Keratinocyte (primary cell): ENCODE results near the gene FNDC11. TPM values are rescaled to one million over a fixed set of nuclear protein-coding genes. Genes with fewer than 3 reads are reported as not detected.

Experiments used
- DNase-seq: peaks from one replicate; pipeline ENCODE4 v3.0.0-alpha.2; 2011; ENCODE audit warnings: low read depth, missing footprints, low spot score
- FAIRE-seq: peaks from 2 replicates; lab custom pipeline; 2011; peaks lifted over from hg19 to GRCh38; lab: Jason Lieb, UNC
- H2AFZ ChIP-seq: 2 replicates; pipeline ENCODE4 v1.6.0; 2012; ENCODE audit warnings: low read length, control low read depth, inconsistent platforms; ENCODE audit not compliant: control insufficient read depth
- H3K27ac ChIP-seq: 2 replicates; pipeline ENCODE4 v1.5.1; 2011; ENCODE audit warnings: low read length; ENCODE audit not compliant: control insufficient read depth, insufficient read depth
- H3K27me3 ChIP-seq: 3 replicates; pipeline ENCODE4 v1.6.0; 2011; ENCODE audit warnings: low read length; ENCODE audit not compliant: control insufficient read depth, insufficient read depth; ENCODE audit errors: extremely low read depth
- H3K36me3 ChIP-seq, 2 experiments: 2 replicates in 1 of 2; 3 replicates in 1 of 2; pipeline ENCODE4 v1.5.1; 2011; ENCODE audit warnings: low read length in 2 of 2, mild to moderate bottlenecking in 1 of 2; ENCODE audit not compliant: control insufficient read depth in 2 of 2, insufficient read depth in 2 of 2; ENCODE audit errors: extremely low read depth in 1 of 2
- H3K4me1 ChIP-seq: 3 replicates; pipeline ENCODE4 v1.5.1; 2011; ENCODE audit warnings: low read length; ENCODE audit not compliant: control insufficient read depth, insufficient read depth; ENCODE audit errors: extremely low read depth
- H3K4me2 ChIP-seq: 3 replicates; pipeline ENCODE4 v1.6.0; 2011; ENCODE audit warnings: low read depth, low read length; ENCODE audit not compliant: control insufficient read depth, insufficient read depth; ENCODE audit errors: extremely low read depth
- H3K4me3 ChIP-seq, 3 experiments: fragments of 200-600 bp in 1 of 3; sonication (generic) in 1 of 3; 2 replicates in 2 of 3; 3 replicates in 1 of 3; pipeline ENCODE4 v1.5.1; 2011 to 2016; ENCODE audit warnings: low read length in 3 of 3, mild to moderate bottlenecking in 3 of 3, control low read depth in 2 of 3, inconsistent platforms in 1 of 3, low read depth in 1 of 3, mixed read lengths in 1 of 3, mixed run types in 1 of 3, moderate library complexity in 1 of 3; ENCODE audit not compliant: control insufficient read depth in 2 of 3, insufficient read depth in 2 of 3; ENCODE audit errors: extremely low read depth in 1 of 3
- H3K79me2 ChIP-seq: 2 replicates; pipeline ENCODE4 v1.6.0; 2012; ENCODE audit warnings: low read length; ENCODE audit not compliant: control insufficient read depth, insufficient read depth
- H3K9ac ChIP-seq: 3 replicates; pipeline ENCODE4 v1.6.0; 2011; ENCODE audit warnings: low read length; ENCODE audit not compliant: control insufficient read depth, insufficient read depth; ENCODE audit errors: extremely low read depth
- H3K9me1 ChIP-seq: 3 replicates; pipeline ENCODE4 v1.6.0; 2011; ENCODE audit warnings: low read length; ENCODE audit not compliant: control insufficient read depth, insufficient read depth; ENCODE audit errors: extremely low read depth
- H3K9me3 ChIP-seq: 2 replicates; pipeline ENCODE4 v1.5.1; 2012; ENCODE audit warnings: low read depth, low read length; ENCODE audit not compliant: control insufficient read depth
- H4K20me1 ChIP-seq: 3 replicates; pipeline ENCODE4 v1.6.0; 2011; ENCODE audit warnings: low read length; ENCODE audit not compliant: control insufficient read depth, insufficient read depth; ENCODE audit errors: extremely low read depth
- CTCF ChIP-seq, 3 experiments: IDR thresholded peaks in 1 of 3; conservative IDR thresholded peaks in 1 of 3; optimal IDR thresholded peaks in 1 of 3; 2 replicates in 2 of 3; 3 replicates in 1 of 3; pipeline versions ENCODE3 to v1.5.1; 2011; ENCODE audit warnings: low read length in 3 of 3, mild to moderate bottlenecking in 3 of 3, moderate library complexity in 2 of 3, control low read depth in 1 of 3, inconsistent platforms in 1 of 3; ENCODE audit not compliant: insufficient read depth in 2 of 3; ENCODE audit errors: extremely low read depth in 1 of 3
- EZH2 ChIP-seq: IDR thresholded peaks from one replicate; pipeline ENCODE4 v1.6.1; 2012; ENCODE audit warnings: inconsistent platforms, mild to moderate bottlenecking, low read length, moderate library complexity
- dilution Hi-C: fragments of 300-500 bp; cut with MboI; formaldehyde crosslinking; loops from one replicate; pipeline ENCODE4 v1.7.0; 2020; ENCODE audit warnings: low sequenced_read_pairs; ENCODE audit not compliant: extremely low pct_ligation_motif_present
- polyA plus RNA-seq, 5 experiments: library from polyadenylated mRNA; depleted of rRNA in 3 of 5; stranded (reverse) in 3 of 5; stranded (forward) in 1 of 5; unstranded in 1 of 5; fragments of >200 nt; gene quantifications; 1 replicate in 1 of 5; 2 replicates in 3 of 5; 3 replicates in 1 of 5; pipeline versions ENCODE4 v1.2.1 to v1.2.3, GENCODE V29; 2011 to 2012; ENCODE audit warnings: missing spikeins in 2 of 5, low read depth in 1 of 5, low replicate concordance in 1 of 5

Gene FNDC11
- polyA plus RNA-seq, 1 donor (not counting 4 experiments of a cell fraction or from before 2014, with no cell fraction given): 0.55 TPM

GRCh38 chr20:63551068-63551467 lies 2.9 kb upstream of the FNDC11 start:
- Histone ChIP-seq H2AFZ (no peak overlapping the region), H3K4me2 (no peak overlapping the region)

GRCh38 chr20:63552481-63553249 lies 1.3 kb upstream of the FNDC11 start:
- H3K27ac ChIP-seq: peak overlapping the region; percentile 51
- H3K4me2 ChIP-seq: peak overlapping the region; percentile 67
- peaks cover 0 to 4% of the 10 kb centered on the region in 2 experiments for H3K36me3 ChIP-seq
- peak; percentile 82 for DNase-seq
- peak; percentile 82 for FAIRE-seq
- dilution Hi-C loops: no loop called here
- TF ChIP-seq CTCF (optimal IDR thresholded peaks at IDR 0.05 in 1 of 3, IDR thresholded peaks at IDR 0.05 in 1 of 3, conservative IDR thresholded peaks at IDR 0.05 in 1 of 3; ENCODE audit: extremely low read depth in 1 of 3, insufficient read depth in 2 of 3, low read length in 3 of 3) (no peak), EZH2 (no peak)
- peaks cover 3% of the 10 kb centered on the region for H3K27me3 ChIP-seq
- peak overlapping the region in 2 of 3 experiments; percentile 3 to 55 for H3K4me3 ChIP-seq
- no peaks in the 10 kb centered on the region for H3K79me2 ChIP-seq
- no peaks in the 10 kb centered on the region for H4K20me1 ChIP-seq
- H2AFZ ChIP-seq: no peak overlapping the region
- no peaks in the 10 kb centered on the region for H3K9me3 ChIP-seq
- H3K9me1 ChIP-seq: no peaks in the 10 kb centered on the region
- H3K9ac ChIP-seq: no peak overlapping the region
- H3K4me1 ChIP-seq: peaks cover 16% of the 10 kb centered on the region

More at GRCh38 chr20:63551068-63551467, 2.9 kb upstream of the FNDC11 start:
- Histone ChIP-seq H3K9ac (no peak overlapping the region), H3K4me1 (peaks cover 17% of the 10 kb centered on the region), H3K36me3 (peaks cover 0 to 1% of the 10 kb centered on the region in 2 experiments), H3K79me2 (no peaks in the 10 kb centered on the region), H3K27ac (no peak overlapping the region), H3K4me3 (no peak overlapping the region), H3K27me3 (peaks cover 3% of the 10 kb centered on the region), H3K9me1 (no peaks in the 10 kb centered on the region), H3K9me3 (no peaks in the 10 kb centered on the region), H4K20me1 (no peaks in the 10 kb centered on the region)
- dilution Hi-C loops: no loop called here
- DNase-seq: no peak
- no peak for FAIRE-seq
- TF ChIP-seq CTCF (optimal IDR thresholded peaks at IDR 0.05 in 1 of 3, IDR thresholded peaks at IDR 0.05 in 1 of 3, conservative IDR thresholded peaks at IDR 0.05 in 1 of 3; ENCODE audit: extremely low read depth in 1 of 3, insufficient read depth in 2 of 3, low read length in 3 of 3) (no peak), EZH2 (no peak)
